HFF-Myc (cell line): Measurements from ENCODE around the gene FAM241A.
"Not testable (repeated sequence)": the region's sequence is repeated elsewhere in the genome, so short reads cannot be mapped to it uniquely, and the experiment has no call there.

Experiments used
- DNase-seq: peaks from one replicate; pipeline ENCODE4 v3.0.0-alpha.2; 2011; ENCODE audit warnings: low read depth; ENCODE audit errors: extremely low read depth
- H3K4me3 ChIP-seq: replicated peaks from 2 replicates; pipeline ENCODE4 v1.5.1; 2011; ENCODE audit warnings: low read depth, mild to moderate bottlenecking, control low read depth, low read length
- TF ChIP-seq, protein P1 (sequence below): IDR thresholded peaks from 2 replicates; pipeline ENCODE4 v1.5.1; 2012; ENCODE audit warnings: mild to moderate bottlenecking, low read depth, low read length, control low read depth; ENCODE audit errors: missing control alignments

Gene FAM241A

DNA sequence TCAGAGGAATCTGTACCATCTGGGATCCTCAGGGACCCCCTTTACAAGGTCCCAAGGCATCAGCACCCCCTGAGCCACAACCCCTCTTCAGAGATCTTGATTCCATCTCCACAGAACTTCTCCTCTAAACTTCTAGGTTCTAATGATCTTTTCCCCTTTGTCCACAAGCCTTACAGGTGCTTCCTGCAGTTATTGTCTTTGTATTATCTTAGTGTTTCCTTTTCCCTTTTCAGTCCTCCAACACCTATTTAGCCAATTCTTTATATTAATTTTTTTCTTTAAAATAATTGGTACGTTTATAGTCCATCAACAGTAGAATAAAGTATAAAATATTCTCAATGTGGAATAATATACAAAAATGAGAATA is 35.2 kb upstream of the FAM241A start:
- H3K4me3 ChIP-seq, result no peak overlapping the region
- DNase-seq, result no peak
- TF ChIP-seq, protein P1, sequence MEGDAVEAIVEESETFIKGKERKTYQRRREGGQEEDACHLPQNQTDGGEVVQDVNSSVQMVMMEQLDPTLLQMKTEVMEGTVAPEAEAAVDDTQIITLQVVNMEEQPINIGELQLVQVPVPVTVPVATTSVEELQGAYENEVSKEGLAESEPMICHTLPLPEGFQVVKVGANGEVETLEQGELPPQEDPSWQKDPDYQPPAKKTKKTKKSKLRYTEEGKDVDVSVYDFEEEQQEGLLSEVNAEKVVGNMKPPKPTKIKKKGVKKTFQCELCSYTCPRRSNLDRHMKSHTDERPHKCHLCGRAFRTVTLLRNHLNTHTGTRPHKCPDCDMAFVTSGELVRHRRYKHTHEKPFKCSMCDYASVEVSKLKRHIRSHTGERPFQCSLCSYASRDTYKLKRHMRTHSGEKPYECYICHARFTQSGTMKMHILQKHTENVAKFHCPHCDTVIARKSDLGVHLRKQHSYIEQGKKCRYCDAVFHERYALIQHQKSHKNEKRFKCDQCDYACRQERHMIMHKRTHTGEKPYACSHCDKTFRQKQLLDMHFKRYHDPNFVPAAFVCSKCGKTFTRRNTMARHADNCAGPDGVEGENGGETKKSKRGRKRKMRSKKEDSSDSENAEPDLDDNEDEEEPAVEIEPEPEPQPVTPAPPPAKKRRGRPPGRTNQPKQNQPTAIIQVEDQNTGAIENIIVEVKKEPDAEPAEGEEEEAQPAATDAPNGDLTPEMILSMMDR, result no peak

DNA sequence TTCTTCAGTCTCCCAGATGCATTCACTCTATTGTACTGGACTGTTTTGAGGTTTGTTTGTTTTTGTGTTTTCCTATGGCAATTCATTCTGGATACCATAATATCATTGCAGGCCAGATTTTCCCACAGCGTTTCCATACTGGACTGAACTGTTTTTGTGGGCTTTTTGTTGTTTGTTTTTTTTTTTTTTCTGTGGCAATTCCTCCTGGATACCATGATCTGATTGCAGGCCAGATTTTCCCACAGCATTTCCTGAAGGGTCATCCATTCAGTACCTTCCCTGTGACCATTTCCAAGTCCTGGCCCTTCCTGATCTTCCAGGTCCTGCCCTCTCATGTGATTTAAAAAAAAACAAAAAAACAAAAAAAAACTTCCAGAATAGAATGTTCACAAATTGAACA is 33.9 kb upstream of the FAM241A start:
- TF ChIP-seq, protein P1, result no peak
- no peak overlapping the region for H3K4me3 ChIP-seq
- no peak for DNase-seq

GRCh38 chr4:112112095-112112494 is 33.2 kb upstream of the FAM241A start:
- not testable (repeated sequence) for H3K4me3 ChIP-seq, DNase-seq

GRCh38 chr4:112112590-112113170 is 32.6 kb upstream of the FAM241A start:
- no peak for DNase-seq
- H3K4me3 ChIP-seq, result no peak overlapping the region
- TF ChIP-seq, protein P1, result no peak

DNA sequence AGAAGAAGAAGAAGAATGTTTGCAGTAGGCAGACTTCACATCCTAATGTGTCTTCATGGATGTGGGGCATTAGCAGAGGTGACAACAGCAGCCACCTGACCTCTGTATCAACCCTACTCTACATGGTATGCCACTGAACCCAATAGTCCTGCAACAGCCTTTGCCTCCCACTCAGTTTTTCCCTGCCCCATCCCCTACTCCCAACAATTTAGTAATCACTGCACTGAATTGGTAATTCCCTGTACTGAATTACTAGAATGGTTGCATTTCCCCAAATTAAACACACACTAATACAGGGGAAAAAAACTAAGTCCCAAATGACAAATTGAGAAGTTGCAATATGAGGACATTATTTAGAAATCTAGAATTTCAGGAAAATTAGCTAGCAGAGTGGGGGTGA is 31.4 kb upstream of the FAM241A start:
- no peak for DNase-seq
- H3K4me3 ChIP-seq, result no peak overlapping the region
- TF ChIP-seq, protein P1, result no peak

GRCh38 chr4:112114452-112114851 is 30.8 kb upstream of the FAM241A start:
- TF ChIP-seq, protein P1, result no peak
- H3K4me3 ChIP-seq, result no peak overlapping the region
- DNase-seq, result no peak

GRCh38 chr4:112118742-112119352 is 26.4 kb upstream of the FAM241A start:
- no peak overlapping the region for H3K4me3 ChIP-seq
- TF ChIP-seq, protein P1, result no peak
- DNase-seq, result no peak
